NCI-H1436 (cell line): ENCODE results near the gene RNU1-4.
"Not testable (repeated sequence)": the region's sequence is repeated elsewhere in the genome, so short reads cannot be mapped to it uniquely, and the experiment has no call there.

Source experiments
- DNase-seq: peaks from one replicate; lab custom pipeline; 2025; lab: John Stamatoyannopoulos, UW

Gene RNU1-4

GRCh38 chr1:16740047-16740964 lies at the start of gene RNU1-4:
RNU1-4 (plus strand) TSS chr1:16740516.
- not testable (repeated sequence) for DNase-seq

- DNase-seq, result not testable (repeated sequence)
These were observed 49.2 kb upstream of the RNU1-4 start for GRCh38 chr1:16690971-16691682.

- not testable (repeated sequence) for DNase-seq
These were observed 48.0 kb upstream of the RNU1-4 start for GRCh38 chr1:16692283-16692682.

GRCh38 chr1:16692717-16693448 lies 47.4 kb upstream of the RNU1-4 start:
- DNase-seq, result not testable (repeated sequence)

- DNase-seq, result not testable (repeated sequence)
These were observed 46.6 kb upstream of the RNU1-4 start for GRCh38 chr1:16693449-16694307.

- DNase-seq, result not testable (repeated sequence)
These were observed 46.0 kb upstream of the RNU1-4 start for GRCh38 chr1:16694308-16694702.

- DNase-seq, result not testable (repeated sequence)
These were observed 43.7 kb upstream of the RNU1-4 start for GRCh38 chr1:16696507-16697150.

GRCh38 chr1:16697152-16697551 lies 43.2 kb upstream of the RNU1-4 start:
- DNase-seq, result not testable (repeated sequence)

- not testable (repeated sequence) for DNase-seq
These were observed 40.9 kb upstream of the RNU1-4 start for GRCh38 chr1:16699440-16699839.

- DNase-seq, result not testable (repeated sequence)
These were observed 40.0 kb upstream of the RNU1-4 start for GRCh38 chr1:16700138-16700895.

- not testable (repeated sequence) for DNase-seq
These were observed 39.1 kb upstream of the RNU1-4 start for GRCh38 chr1:16701189-16701588.

GRCh38 chr1:16702280-16702679 lies 38.0 kb upstream of the RNU1-4 start:
- not testable (repeated sequence) for DNase-seq

- DNase-seq, result not testable (repeated sequence)
These were observed 37.2 kb upstream of the RNU1-4 start for GRCh38 chr1:16703141-16703540.

- not testable (repeated sequence) for DNase-seq
These were observed 36.7 kb upstream of the RNU1-4 start for GRCh38 chr1:16703602-16704001.

- DNase-seq, result not testable (repeated sequence)
These were observed 36.2 kb upstream of the RNU1-4 start for GRCh38 chr1:16704076-16704475.

GRCh38 chr1:16704502-16705100 lies 35.7 kb upstream of the RNU1-4 start:
- DNase-seq, result not testable (repeated sequence)

GRCh38 chr1:16706302-16706701 lies 34.0 kb upstream of the RNU1-4 start:
- DNase-seq, result not testable (repeated sequence)

- not testable (repeated sequence) for DNase-seq
These were observed 32.9 kb upstream of the RNU1-4 start for GRCh38 chr1:16707130-16708093.
